Loucy (cell line): Measurements from ENCODE around the gene PHACTR3.

Experiments
- H2AFZ ChIP-seq: fragments of 200-600 bp; sonication (generic); 2 replicates; pipeline ENCODE4 v1.6.0; 2016; ENCODE audit warnings: antibody characterized with exemption, mild to moderate bottlenecking, low read length, moderate library complexity
- H3F3A ChIP-seq: fragments of 200-600 bp; 2 replicates; pipeline ENCODE4 v1.6.0; 2016; ENCODE audit warnings: antibody characterized with exemption, low read depth, mild to moderate bottlenecking
- H3K27me3 ChIP-seq: fragments of 200-600 bp; sonication (generic); 2 replicates; pipeline ENCODE4 v1.6.1; 2014; ENCODE audit warnings: low read length, mild to moderate bottlenecking; ENCODE audit not compliant: insufficient read depth, poor library complexity, severe bottlenecking
- H3K36me3 ChIP-seq: fragments of 200-600 bp; sonication (generic); 2 replicates; pipeline ENCODE4 v1.6.1; 2016; ENCODE audit warnings: low read length; ENCODE audit not compliant: insufficient read depth
- H3K4me1 ChIP-seq: fragments of 200-600 bp; sonication (generic); 2 replicates; pipeline ENCODE4 v1.5.1; 2014; ENCODE audit warnings: low read length, mild to moderate bottlenecking; ENCODE audit not compliant: insufficient read depth, poor library complexity, severe bottlenecking
- H3K4me2 ChIP-seq: fragments of 200-600 bp; sonication (generic); 2 replicates; pipeline ENCODE4 v1.6.0; 2014; ENCODE audit warnings: antibody characterized with exemption, low read length, low read depth, mild to moderate bottlenecking; ENCODE audit not compliant: poor library complexity, severe bottlenecking
- H3K4me3 ChIP-seq: fragments of 200-600 bp; sonication (generic); 2 replicates; pipeline ENCODE4 v1.5.1; 2014; ENCODE audit warnings: low read length, mild to moderate bottlenecking, mixed read lengths; ENCODE audit not compliant: poor library complexity, severe bottlenecking
- H3K79me2 ChIP-seq: fragments of 200-600 bp; sonication (generic); 2 replicates; pipeline ENCODE4 v1.6.1; 2014; ENCODE audit warnings: low read length; ENCODE audit not compliant: insufficient read depth
- H3K9ac ChIP-seq: fragments of 200-600 bp; sonication (generic); 2 replicates; pipeline ENCODE4 v1.6.0; 2014; ENCODE audit warnings: mild to moderate bottlenecking, low read depth, low read length, moderate library complexity; ENCODE audit not compliant: poor library complexity, severe bottlenecking
- H3K9me2 ChIP-seq: fragments of 200-600 bp; sonication (generic); replicated peaks from 2 replicates; pipeline ENCODE4 v1.6.1; 2016; ENCODE audit warnings: low read depth, low read length, mixed read lengths
- H3K9me3 ChIP-seq: fragments of 200-600 bp; sonication (generic); 2 replicates; pipeline ENCODE4 v1.6.1; 2014; ENCODE audit warnings: mild to moderate bottlenecking, antibody characterized with exemption, low read length, low read depth; ENCODE audit not compliant: insufficient read depth
- H4K20me1 ChIP-seq: fragments of 200-600 bp; sonication (generic); 2 replicates; pipeline ENCODE4 v1.6.0; 2014; ENCODE audit warnings: antibody characterized with exemption, low read length, mild to moderate bottlenecking; ENCODE audit not compliant: insufficient read depth, poor library complexity, severe bottlenecking
- CTCF ChIP-seq: fragments of 200-600 bp; sonication (generic); conservative IDR thresholded peaks from 2 replicates; pipeline ENCODE4 v1.5.1; 2014; ENCODE audit warnings: mild to moderate bottlenecking, antibody characterized with exemption, low read length
- EZH2phosphoT487 ChIP-seq: fragments of 200-600 bp; IDR thresholded peaks from 2 replicates; pipeline ENCODE4 v1.6.1; 2018; ENCODE audit warnings: antibody characterized with exemption, mild to moderate bottlenecking, moderate library complexity, borderline replicate concordance

PHACTR3 gene

GRCh38 chr20:59735486-59735885, 131.1 kb downstream of the PHACTR3 start:
- Histone ChIP-seq H3K9ac (no peak overlapping the region), H3K79me2 (peaks cover 46% of the 10 kb centered on the region; the same call in 1 of the 2 replicates), H3K9me3 (no peaks in the 10 kb centered on the region), H3K36me3 (peaks cover 8% of the 10 kb centered on the region; the same call in 1 of the 2 replicates), H4K20me1 (peaks cover 6% of the 10 kb centered on the region), H3K4me3 (no peak overlapping the region), H3K4me2 (no peak overlapping the region), H3F3A (no peaks in the 10 kb centered on the region), H3K4me1 (peaks cover 4% of the 10 kb centered on the region), H2AFZ (no peak overlapping the region), H3K27me3 (no peaks in the 10 kb centered on the region), H3K9me2 (no peaks in the 10 kb centered on the region)
- no peak for TF ChIP-seq CTCF
- TF ChIP-seq EZH2phosphoT487 = no peak

- TF ChIP-seq EZH2phosphoT487 = no peak
- H4K20me1 ChIP-seq = peaks cover 6% of the 10 kb centered on the region
- no peak overlapping the region for H3K9ac ChIP-seq
- no peaks in the 10 kb centered on the region for H3K27me3 ChIP-seq
- no peaks in the 10 kb centered on the region for H3K4me1 ChIP-seq
- peaks cover 42% of the 10 kb centered on the region; the same call in 1 of the 2 replicates for H3K79me2 ChIP-seq
- H3K4me3 ChIP-seq = no peak overlapping the region
- peaks cover 8% of the 10 kb centered on the region; the same call in 1 of the 2 replicates for H3K36me3 ChIP-seq
- no peaks in the 10 kb centered on the region for H3K9me3 ChIP-seq
- H3K9me2 ChIP-seq = no peaks in the 10 kb centered on the region
- no peaks in the 10 kb centered on the region for H3F3A ChIP-seq
- no peak overlapping the region for H3K4me2 ChIP-seq
- H2AFZ ChIP-seq = no peak overlapping the region
Measured at GRCh38 chr20:59735917-59736316, 131.6 kb downstream of the PHACTR3 start.

DNA sequence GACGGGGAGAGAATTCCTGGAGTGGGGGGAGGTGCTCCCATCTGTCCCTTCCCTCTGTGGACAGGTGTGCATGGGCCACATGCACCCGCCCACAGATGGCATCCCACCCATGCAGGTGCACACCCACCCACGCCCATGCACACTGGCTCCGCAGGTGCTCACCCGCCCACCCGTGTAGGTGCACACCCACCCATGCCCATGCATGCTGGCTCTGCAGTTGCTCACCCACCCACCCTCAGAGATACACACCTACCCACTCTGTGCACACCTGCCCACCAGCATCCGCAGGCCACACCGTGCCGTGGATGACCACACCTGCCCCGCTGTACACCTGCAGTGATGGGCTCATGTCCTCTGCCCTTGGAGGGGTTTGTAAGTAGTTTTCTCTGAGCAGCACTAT, 132.0 kb downstream of the PHACTR3 start:
- H3K4me1 ChIP-seq = no peaks in the 10 kb centered on the region
- H3K79me2 ChIP-seq = peaks cover 40% of the 10 kb centered on the region; the same call in 1 of the 2 replicates
- H3K9ac ChIP-seq = no peak overlapping the region
- peaks cover 6% of the 10 kb centered on the region for H4K20me1 ChIP-seq
- no peak overlapping the region for H3K4me3 ChIP-seq
- no peak overlapping the region for H2AFZ ChIP-seq
- H3F3A ChIP-seq = no peaks in the 10 kb centered on the region
- no peaks in the 10 kb centered on the region for H3K9me3 ChIP-seq
- H3K4me2 ChIP-seq = no peak overlapping the region
- peaks cover 8% of the 10 kb centered on the region; the same call in 1 of the 2 replicates for H3K36me3 ChIP-seq
- TF ChIP-seq EZH2phosphoT487 (no peak), CTCF (no peak)
- H3K9me2 ChIP-seq = no peaks in the 10 kb centered on the region
- H3K27me3 ChIP-seq = no peaks in the 10 kb centered on the region

- Histone ChIP-seq H3K9me2 (no peaks in the 10 kb centered on the region), H2AFZ (no peak overlapping the region), H3K4me2 (no peak overlapping the region), H3K79me2 (peaks cover 40% of the 10 kb centered on the region; the same call in 1 of the 2 replicates), H3K9me3 (no peaks in the 10 kb centered on the region), H3K4me1 (no peaks in the 10 kb centered on the region), H4K20me1 (peaks cover 6% of the 10 kb centered on the region), H3F3A (no peaks in the 10 kb centered on the region), H3K4me3 (no peak overlapping the region), H3K9ac (no peak overlapping the region), H3K36me3 (peaks cover 8% of the 10 kb centered on the region; the same call in 1 of the 2 replicates), H3K27me3 (no peaks in the 10 kb centered on the region)
- no peak for TF ChIP-seq CTCF
- no peak for TF ChIP-seq EZH2phosphoT487
Measured at GRCh38 chr20:59737073-59737666, 132.8 kb downstream of the PHACTR3 start.
